B cell (primary cell): ENCODE measurements around the gene REG3G.

Experiments
- CTCF ChIP-seq: fragments of 200-600 bp; IDR thresholded peaks from one replicate; pipeline ENCODE4 v1.8.0; 2022; ENCODE audit warnings: antibody characterized with exemption, mild to moderate bottlenecking
- EZH2 ChIP-seq: IDR thresholded peaks from 2 replicates; pipeline ENCODE4 v1.6.1; 2012; ENCODE audit warnings: borderline replicate concordance, low read depth, mild to moderate bottlenecking, moderate library complexity, low read length; ENCODE audit not compliant: insufficient read depth, poor library complexity, severe bottlenecking

GRCh38 chr2:78978340-78978739 is 47.2 kb upstream of the REG3G start:
- TF ChIP-seq CTCF (no peak), EZH2 (no peak)
